Body of pancreas (tissue), 4 donors: ENCODE measurements around the gene AIF1.

Experiments
- POLR2A ChIP-seq, 3 donors: fragments of 450-650 bp; IDR thresholded peaks; one replicate each; pipeline ENCODE4 v1.6.1; 2016; ENCODE audit warnings: antibody characterized with exemption in 3 of 3, mild to moderate bottlenecking in 2 of 3
- TF ChIP-seq, protein P1 (sequence below), 7 experiments: fragments of 450-650 bp in 4 of 7; fragments of 200-600 bp in 3 of 7; sonication (generic) in 3 of 7; IDR thresholded peaks; one replicate each; pipeline ENCODE4 v1.5.1; 2016 to 2019; ENCODE audit warnings: antibody characterized with exemption in 7 of 7

DNA sequence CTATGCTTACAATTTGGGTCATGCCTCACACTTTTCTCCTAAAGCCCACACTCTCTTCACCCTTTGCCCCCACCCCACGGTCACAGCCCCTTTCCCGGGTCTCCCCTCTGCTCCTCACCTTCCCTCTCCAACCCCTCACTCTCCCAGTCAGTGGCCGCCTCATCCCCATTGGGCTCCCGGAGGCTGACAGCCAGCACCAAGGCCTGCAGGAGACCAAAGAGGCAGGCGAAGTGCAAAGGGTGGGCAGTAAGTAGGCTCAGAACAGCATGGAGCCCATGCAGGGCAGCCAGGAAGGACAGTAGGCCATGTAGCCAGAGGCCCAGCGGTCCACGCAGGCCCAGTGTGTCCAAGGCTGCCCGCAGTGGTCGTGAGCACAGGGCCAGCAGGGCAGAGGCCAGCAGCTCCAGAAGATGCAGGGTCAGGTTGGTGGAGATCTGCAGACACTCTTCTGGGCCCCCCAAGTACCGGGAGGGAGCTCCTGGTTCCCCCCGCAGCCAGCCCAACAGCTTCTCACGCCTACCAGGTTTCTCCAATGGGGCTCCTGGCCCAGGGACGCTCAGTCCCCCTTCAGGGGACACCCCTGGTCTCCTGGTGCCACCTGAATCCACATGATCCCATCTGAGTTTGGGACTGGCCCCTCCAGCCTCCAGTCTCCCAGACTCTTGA lies 44.1 kb downstream of the AIF1 start:
- TF ChIP-seq, protein P1, sequence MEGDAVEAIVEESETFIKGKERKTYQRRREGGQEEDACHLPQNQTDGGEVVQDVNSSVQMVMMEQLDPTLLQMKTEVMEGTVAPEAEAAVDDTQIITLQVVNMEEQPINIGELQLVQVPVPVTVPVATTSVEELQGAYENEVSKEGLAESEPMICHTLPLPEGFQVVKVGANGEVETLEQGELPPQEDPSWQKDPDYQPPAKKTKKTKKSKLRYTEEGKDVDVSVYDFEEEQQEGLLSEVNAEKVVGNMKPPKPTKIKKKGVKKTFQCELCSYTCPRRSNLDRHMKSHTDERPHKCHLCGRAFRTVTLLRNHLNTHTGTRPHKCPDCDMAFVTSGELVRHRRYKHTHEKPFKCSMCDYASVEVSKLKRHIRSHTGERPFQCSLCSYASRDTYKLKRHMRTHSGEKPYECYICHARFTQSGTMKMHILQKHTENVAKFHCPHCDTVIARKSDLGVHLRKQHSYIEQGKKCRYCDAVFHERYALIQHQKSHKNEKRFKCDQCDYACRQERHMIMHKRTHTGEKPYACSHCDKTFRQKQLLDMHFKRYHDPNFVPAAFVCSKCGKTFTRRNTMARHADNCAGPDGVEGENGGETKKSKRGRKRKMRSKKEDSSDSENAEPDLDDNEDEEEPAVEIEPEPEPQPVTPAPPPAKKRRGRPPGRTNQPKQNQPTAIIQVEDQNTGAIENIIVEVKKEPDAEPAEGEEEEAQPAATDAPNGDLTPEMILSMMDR (IDR thresholded peaks at IDR 0.05), result no peak
- no peak for TF ChIP-seq POLR2A (IDR thresholded peaks at IDR 0.05)
